GM23338 (cell line): ENCODE measurements around the gene ERCC1. TPM values are rescaled to one million over a fixed set of nuclear protein-coding genes. Genes with fewer than 3 reads are reported as not detected.

Experiments
- ATAC-seq: fragments of 200-7000 bp; cut with Tn5 transposase; 3 replicates; pipeline ENCODE4 v1.9.1; 2020
- DNase-seq: peaks from one replicate; pipeline ENCODE4 v3.0.0-alpha.2; 2015; ENCODE audit warnings: low spot score
- H2AFZ ChIP-seq: fragments of 200-600 bp; sonication (generic); 2 replicates; pipeline ENCODE4 v1.8.0; 2016; ENCODE audit warnings: antibody characterized with exemption, mild to moderate bottlenecking, moderate library complexity
- H3F3A ChIP-seq: fragments of 200-600 bp; sonication (generic); replicated peaks from 2 replicates; pipeline ENCODE4 v1.8.0; 2017; ENCODE audit warnings: antibody characterized with exemption, mixed run types, low read depth
- H3K27ac ChIP-seq: fragments of 200-600 bp; sonication (generic); 2 replicates; pipeline ENCODE4 v1.6.1; 2016; ENCODE audit warnings: low read depth
- H3K27me3 ChIP-seq: fragments of 200-600 bp; sonication (generic); 2 replicates; pipeline ENCODE4 v1.8.0; 2016; ENCODE audit warnings: mild to moderate bottlenecking, mixed run types, moderate library complexity; ENCODE audit not compliant: insufficient read depth
- H3K36me3 ChIP-seq: fragments of 200-600 bp; sonication (generic); 2 replicates; pipeline ENCODE4 v1.8.0; 2016; ENCODE audit warnings: mild to moderate bottlenecking; ENCODE audit not compliant: insufficient read depth
- H3K4me1 ChIP-seq: fragments of 200-600 bp; sonication (generic); 2 replicates; pipeline ENCODE4 v1.8.0; 2016; ENCODE audit warnings: mild to moderate bottlenecking, moderate library complexity; ENCODE audit not compliant: insufficient read depth
- H3K4me2 ChIP-seq: fragments of 200-600 bp; sonication (generic); 2 replicates; pipeline ENCODE4 v1.7.1; 2017; ENCODE audit warnings: mixed run types
- H3K4me3 ChIP-seq: fragments of 200-600 bp; sonication (generic); 2 replicates; pipeline ENCODE4 v1.6.1; 2016; ENCODE audit warnings: mixed run types
- H3K79me2 ChIP-seq: fragments of 200-600 bp; sonication (generic); replicated peaks from 2 replicates; pipeline ENCODE4 v1.8.0; 2017; ENCODE audit warnings: mild to moderate bottlenecking; ENCODE audit not compliant: insufficient read depth
- H3K9me2 ChIP-seq: fragments of 200-600 bp; sonication (generic); 2 replicates; pipeline ENCODE4 v1.8.0; 2017; ENCODE audit not compliant: insufficient read depth
- H4K20me1 ChIP-seq: fragments of 200-600 bp; sonication (generic); replicated peaks from 2 replicates; pipeline ENCODE4 v1.8.0; 2017; ENCODE audit warnings: mild to moderate bottlenecking; ENCODE audit not compliant: insufficient read depth
- H3K27ac Mint-ChIP-seq: 2 replicates; pipeline ENCODE4 v1.8.0; 2020; ENCODE audit warnings: inconsistent platforms, mild to moderate bottlenecking, moderate library complexity, mixed read lengths
- H3K27me3 Mint-ChIP-seq: 3 replicates; pipeline ENCODE4 v1.8.0; 2022; ENCODE audit warnings: low read depth, mild to moderate bottlenecking, moderate library complexity, mixed read lengths, inconsistent platforms; ENCODE audit not compliant: insufficient read depth, poor library complexity
- H3K36me3 Mint-ChIP-seq: 3 replicates; pipeline ENCODE4 v1.8.0; 2021; ENCODE audit warnings: low read depth, mild to moderate bottlenecking, inconsistent platforms, moderate library complexity, mixed read lengths
- H3K4me1 Mint-ChIP-seq: 3 replicates; pipeline ENCODE4 v1.8.0; 2020; ENCODE audit warnings: mild to moderate bottlenecking, inconsistent platforms, mixed read lengths
- H3K4me3 Mint-ChIP-seq: 3 replicates; pipeline ENCODE4 v1.8.0; 2021; ENCODE audit warnings: moderate library complexity, mild to moderate bottlenecking, inconsistent platforms, mixed read lengths
- H3K9me3 Mint-ChIP-seq: 3 replicates; pipeline ENCODE4 v1.8.0; 2020; ENCODE audit warnings: moderate library complexity, mild to moderate bottlenecking, inconsistent platforms, mixed read lengths
- ETS1 ChIP-seq: IDR thresholded peaks from 2 replicates; pipeline ENCODE4 v1.6.1; 2016; ENCODE audit warnings: antibody characterized with exemption
- EZH2phosphoT487 ChIP-seq: fragments of 200-600 bp; sonication (generic); IDR thresholded peaks from one replicate; pipeline ENCODE4 v1.8.1; 2018; ENCODE audit warnings: antibody characterized with exemption; ENCODE audit not compliant: unreplicated experiment
- POLR2AphosphoS5 ChIP-seq: IDR thresholded peaks from 2 replicates; pipeline ENCODE4 v1.6.1; 2016; ENCODE audit warnings: antibody characterized with exemption, low read depth
- STAT1 ChIP-seq: IDR thresholded peaks from one replicate; pipeline ENCODE4 v1.6.1; 2016; ENCODE audit warnings: antibody characterized with exemption; ENCODE audit not compliant: unreplicated experiment
- ZNF331 ChIP-seq: fragments of 250-450 bp; sonication (Bioruptor Pico); IDR thresholded peaks from 2 replicates; pipeline ENCODE4 v1.5.0; 2020; ENCODE audit warnings: low read depth, mild to moderate bottlenecking, moderate library complexity
- polyA plus RNA-seq: library from polyadenylated mRNA; unstranded; fragments of >200 nt; fragmentation: Nextera tagmentation; extraction: Ambion mirVana; gene quantifications from 2 replicates; pipeline ENCODE4 v1.2.1, GENCODE V29; 2016
- total RNA-seq: library from RNA; depleted of rRNA; stranded (reverse); fragments of >200 nt; shearing (Covaris generic); gene quantifications from 2 replicates; pipeline ENCODE4 v1.2.3, GENCODE V29; 2014
- TF ChIP-seq, protein P1 (sequence below): fragments of 250-450 bp; sonication (Bioruptor Pico); IDR thresholded peaks from 2 replicates; pipeline ENCODE4 v1.5.0; 2020; ENCODE audit warnings: mild to moderate bottlenecking, moderate library complexity
- TF ChIP-seq, protein P2 (sequence below): IDR thresholded peaks from one replicate; pipeline ENCODE4 v1.6.1; 2018; ENCODE audit warnings: antibody characterized with exemption; ENCODE audit not compliant: unreplicated experiment

The ERCC1 gene
- total and polyA plus RNA-seq, 2 experiments from 2014 or later, result 39.0 to 52.3 TPM

GRCh38 chr19:45361608-45362007, 62.1 kb downstream of the ERCC1 start (continued):
- TF ChIP-seq, protein P1, sequence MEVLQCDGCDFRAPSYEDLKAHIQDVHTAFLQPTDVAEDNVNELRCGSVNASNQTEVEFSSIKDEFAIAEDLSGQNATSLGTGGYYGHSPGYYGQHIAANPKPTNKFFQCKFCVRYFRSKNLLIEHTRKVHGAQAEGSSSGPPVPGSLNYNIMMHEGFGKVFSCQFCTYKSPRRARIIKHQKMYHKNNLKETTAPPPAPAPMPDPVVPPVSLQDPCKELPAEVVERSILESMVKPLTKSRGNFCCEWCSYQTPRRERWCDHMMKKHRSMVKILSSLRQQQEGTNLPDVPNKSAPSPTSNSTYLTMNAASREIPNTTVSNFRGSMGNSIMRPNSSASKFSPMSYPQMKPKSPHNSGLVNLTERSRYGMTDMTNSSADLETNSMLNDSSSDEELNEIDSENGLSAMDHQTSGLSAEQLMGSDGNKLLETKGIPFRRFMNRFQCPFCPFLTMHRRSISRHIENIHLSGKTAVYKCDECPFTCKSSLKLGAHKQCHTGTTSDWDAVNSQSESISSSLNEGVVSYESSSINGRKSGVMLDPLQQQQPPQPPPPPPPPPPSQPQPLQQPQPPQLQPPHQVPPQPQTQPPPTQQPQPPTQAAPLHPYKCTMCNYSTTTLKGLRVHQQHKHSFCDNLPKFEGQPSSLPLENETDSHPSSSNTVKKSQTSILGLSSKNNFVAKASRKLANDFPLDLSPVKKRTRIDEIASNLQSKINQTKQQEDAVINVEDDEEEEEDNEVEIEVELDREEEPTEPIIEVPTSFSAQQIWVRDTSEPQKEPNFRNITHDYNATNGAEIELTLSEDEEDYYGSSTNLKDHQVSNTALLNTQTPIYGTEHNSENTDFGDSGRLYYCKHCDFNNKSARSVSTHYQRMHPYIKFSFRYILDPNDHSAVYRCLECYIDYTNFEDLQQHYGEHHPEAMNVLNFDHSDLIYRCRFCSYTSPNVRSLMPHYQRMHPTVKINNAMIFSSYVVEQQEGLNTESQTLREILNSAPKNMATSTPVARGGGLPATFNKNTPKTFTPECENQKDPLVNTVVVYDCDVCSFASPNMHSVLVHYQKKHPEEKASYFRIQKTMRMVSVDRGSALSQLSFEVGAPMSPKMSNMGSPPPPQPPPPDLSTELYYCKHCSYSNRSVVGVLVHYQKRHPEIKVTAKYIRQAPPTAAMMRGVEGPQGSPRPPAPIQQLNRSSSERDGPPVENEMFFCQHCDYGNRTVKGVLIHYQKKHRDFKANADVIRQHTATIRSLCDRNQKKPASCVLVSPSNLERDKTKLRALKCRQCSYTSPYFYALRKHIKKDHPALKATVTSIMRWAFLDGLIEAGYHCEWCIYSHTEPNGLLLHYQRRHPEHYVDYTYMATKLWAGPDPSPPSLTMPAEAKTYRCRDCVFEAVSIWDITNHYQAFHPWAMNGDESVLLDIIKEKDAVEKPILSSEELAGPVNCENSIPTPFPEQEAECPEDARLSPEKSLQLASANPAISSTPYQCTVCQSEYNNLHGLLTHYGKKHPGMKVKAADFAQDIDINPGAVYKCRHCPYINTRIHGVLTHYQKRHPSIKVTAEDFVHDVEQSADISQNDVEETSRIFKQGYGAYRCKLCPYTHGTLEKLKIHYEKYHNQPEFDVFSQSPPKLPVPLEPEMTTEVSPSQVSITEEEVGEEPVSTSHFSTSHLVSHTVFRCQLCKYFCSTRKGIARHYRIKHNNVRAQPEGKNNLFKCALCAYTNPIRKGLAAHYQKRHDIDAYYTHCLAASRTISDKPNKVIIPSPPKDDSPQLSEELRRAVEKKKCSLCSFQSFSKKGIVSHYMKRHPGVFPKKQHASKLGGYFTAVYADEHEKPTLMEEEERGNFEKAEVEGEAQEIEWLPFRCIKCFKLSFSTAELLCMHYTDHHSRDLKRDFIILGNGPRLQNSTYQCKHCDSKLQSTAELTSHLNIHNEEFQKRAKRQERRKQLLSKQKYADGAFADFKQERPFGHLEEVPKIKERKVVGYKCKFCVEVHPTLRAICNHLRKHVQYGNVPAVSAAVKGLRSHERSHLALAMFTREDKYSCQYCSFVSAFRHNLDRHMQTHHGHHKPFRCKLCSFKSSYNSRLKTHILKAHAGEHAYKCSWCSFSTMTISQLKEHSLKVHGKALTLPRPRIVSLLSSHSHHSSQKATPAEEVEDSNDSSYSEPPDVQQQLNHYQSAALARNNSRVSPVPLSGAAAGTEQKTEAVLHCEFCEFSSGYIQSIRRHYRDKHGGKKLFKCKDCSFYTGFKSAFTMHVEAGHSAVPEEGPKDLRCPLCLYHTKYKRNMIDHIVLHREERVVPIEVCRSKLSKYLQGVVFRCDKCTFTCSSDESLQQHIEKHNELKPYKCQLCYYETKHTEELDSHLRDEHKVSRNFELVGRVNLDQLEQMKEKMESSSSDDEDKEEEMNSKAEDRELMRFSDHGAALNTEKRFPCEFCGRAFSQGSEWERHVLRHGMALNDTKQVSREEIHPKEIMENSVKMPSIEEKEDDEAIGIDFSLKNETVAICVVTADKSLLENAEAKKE (CRISPR knock-in tag), result no peak
- TF ChIP-seq STAT1 (no peak), ETS1 (no peak)

- H3F3A ChIP-seq, result no peaks in the 10 kb centered on the region
- no peaks in the 10 kb centered on the region; the same call in 2 of the 3 replicates for H3K4me1 Mint-ChIP-seq
- no peaks in the 10 kb centered on the region for H3K4me1 ChIP-seq
- no peak overlapping the region for H3K4me3 ChIP-seq
- H3K27me3 Mint-ChIP-seq, result peaks cover 23% of the 10 kb centered on the region
- H3K36me3 Mint-ChIP-seq, result peaks cover 86% of the 10 kb centered on the region
- ATAC-seq (no peak), DNase-seq (no peak)
- no peaks in the 10 kb centered on the region for H3K9me3 Mint-ChIP-seq
- H3K79me2 ChIP-seq, result no peaks in the 10 kb centered on the region
- peaks cover 36% of the 10 kb centered on the region for H3K36me3 ChIP-seq
- no peak overlapping the region for H2AFZ ChIP-seq
- no peak overlapping the region for H3K4me3 Mint-ChIP-seq
- H3K4me2 ChIP-seq, result no peak overlapping the region
- no peak overlapping the region for H3K27ac Mint-ChIP-seq
- no peaks in the 10 kb centered on the region for H3K9me2 ChIP-seq
- H4K20me1 ChIP-seq, result peaks cover 10% of the 10 kb centered on the region
- no peak overlapping the region for H3K27ac ChIP-seq
- H3K27me3 ChIP-seq, result no peaks in the 10 kb centered on the region
- TF ChIP-seq, protein P2, sequence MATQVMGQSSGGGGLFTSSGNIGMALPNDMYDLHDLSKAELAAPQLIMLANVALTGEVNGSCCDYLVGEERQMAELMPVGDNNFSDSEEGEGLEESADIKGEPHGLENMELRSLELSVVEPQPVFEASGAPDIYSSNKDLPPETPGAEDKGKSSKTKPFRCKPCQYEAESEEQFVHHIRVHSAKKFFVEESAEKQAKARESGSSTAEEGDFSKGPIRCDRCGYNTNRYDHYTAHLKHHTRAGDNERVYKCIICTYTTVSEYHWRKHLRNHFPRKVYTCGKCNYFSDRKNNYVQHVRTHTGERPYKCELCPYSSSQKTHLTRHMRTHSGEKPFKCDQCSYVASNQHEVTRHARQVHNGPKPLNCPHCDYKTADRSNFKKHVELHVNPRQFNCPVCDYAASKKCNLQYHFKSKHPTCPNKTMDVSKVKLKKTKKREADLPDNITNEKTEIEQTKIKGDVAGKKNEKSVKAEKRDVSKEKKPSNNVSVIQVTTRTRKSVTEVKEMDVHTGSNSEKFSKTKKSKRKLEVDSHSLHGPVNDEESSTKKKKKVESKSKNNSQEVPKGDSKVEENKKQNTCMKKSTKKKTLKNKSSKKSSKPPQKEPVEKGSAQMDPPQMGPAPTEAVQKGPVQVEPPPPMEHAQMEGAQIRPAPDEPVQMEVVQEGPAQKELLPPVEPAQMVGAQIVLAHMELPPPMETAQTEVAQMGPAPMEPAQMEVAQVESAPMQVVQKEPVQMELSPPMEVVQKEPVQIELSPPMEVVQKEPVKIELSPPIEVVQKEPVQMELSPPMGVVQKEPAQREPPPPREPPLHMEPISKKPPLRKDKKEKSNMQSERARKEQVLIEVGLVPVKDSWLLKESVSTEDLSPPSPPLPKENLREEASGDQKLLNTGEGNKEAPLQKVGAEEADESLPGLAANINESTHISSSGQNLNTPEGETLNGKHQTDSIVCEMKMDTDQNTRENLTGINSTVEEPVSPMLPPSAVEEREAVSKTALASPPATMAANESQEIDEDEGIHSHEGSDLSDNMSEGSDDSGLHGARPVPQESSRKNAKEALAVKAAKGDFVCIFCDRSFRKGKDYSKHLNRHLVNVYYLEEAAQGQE, result no peak
- no peak for TF ChIP-seq ETS1
- TF ChIP-seq POLR2AphosphoS5, result no peak
- TF ChIP-seq ZNF331, result no peak
- TF ChIP-seq EZH2phosphoT487, result no peak
These were observed 65.4 kb downstream of the ERCC1 start for GRCh38 chr19:45358213-45358792.
